HUES64 (cell line): ENCODE data around the gene HBP1.
"Not testable (repeated sequence)": the region's sequence is repeated elsewhere in the genome, so short reads cannot be mapped to it uniquely, and the experiment has no call there.

Source experiments
- H3K27ac ChIP-seq: 2 replicates; pipeline ENCODE4 v1.7.0; 2013; ENCODE audit warnings: low read depth, low read length, inconsistent platforms
- H3K27me3 ChIP-seq: 2 replicates; pipeline ENCODE4 v1.6.1; 2013; ENCODE audit warnings: mild to moderate bottlenecking, low read length; ENCODE audit not compliant: insufficient read depth
- H3K36me3 ChIP-seq: 2 replicates; pipeline ENCODE4 v1.6.1; 2013; ENCODE audit warnings: mild to moderate bottlenecking, low read length; ENCODE audit not compliant: insufficient read depth
- H3K4me1 ChIP-seq: 2 replicates; pipeline ENCODE4 v1.6.1; 2013; ENCODE audit warnings: mild to moderate bottlenecking, low read length, moderate library complexity; ENCODE audit not compliant: insufficient read depth
- H3K4me3 ChIP-seq: 2 replicates; pipeline ENCODE4 v1.5.1; 2013; ENCODE audit warnings: mild to moderate bottlenecking, low read length, moderate library complexity
- H3K9ac ChIP-seq: 2 replicates; pipeline ENCODE4 v1.6.1; 2013; ENCODE audit warnings: mild to moderate bottlenecking, low read depth, low read length
- H3K9me3 ChIP-seq: 2 replicates; pipeline ENCODE4 v1.6.1; 2013; ENCODE audit warnings: low read depth, low read length; ENCODE audit not compliant: insufficient read depth
- WGBS: fragments of 150-250, 120-280 bp; methylation state at CpG from one replicate; pipeline ENCODE4 v1.1.7; 2013; ENCODE audit warnings: missing lambda C conversion rate; 5-methylcytosine and 5-hydroxymethylcytosine counted together

Gene HBP1

DNA sequence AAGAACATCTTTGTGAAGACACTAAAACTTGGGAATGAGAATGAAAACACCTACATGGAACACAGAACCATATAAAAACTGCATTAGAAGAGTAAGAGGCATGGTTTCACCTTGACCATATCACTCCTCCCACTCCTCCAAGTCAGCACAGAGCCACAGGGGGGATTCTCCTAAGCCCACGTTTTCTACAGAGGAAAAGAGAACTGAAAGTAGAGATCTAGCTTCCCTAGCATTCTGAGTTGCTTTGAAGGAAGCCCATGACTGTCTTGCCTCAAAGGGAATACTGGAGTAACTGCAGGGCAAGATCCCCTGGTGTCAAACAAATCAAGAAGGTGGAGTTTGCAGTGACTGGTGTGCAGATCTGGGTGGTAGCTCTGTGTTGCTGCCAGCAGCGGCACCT is 43.9 kb downstream of the HBP1 start:
- Histone ChIP-seq H3K4me1 (no peaks in the 10 kb centered on the region), H3K4me3 (no peak overlapping the region), H3K36me3 (peaks cover 14% of the 10 kb centered on the region), H3K27me3 (no peaks in the 10 kb centered on the region), H3K27ac (no peak overlapping the region), H3K9ac (no peak overlapping the region), H3K9me3 (no peaks in the 10 kb centered on the region)
- WGBS, result 81% methylated on average over 2 of the region's 2 CpGs

DNA sequence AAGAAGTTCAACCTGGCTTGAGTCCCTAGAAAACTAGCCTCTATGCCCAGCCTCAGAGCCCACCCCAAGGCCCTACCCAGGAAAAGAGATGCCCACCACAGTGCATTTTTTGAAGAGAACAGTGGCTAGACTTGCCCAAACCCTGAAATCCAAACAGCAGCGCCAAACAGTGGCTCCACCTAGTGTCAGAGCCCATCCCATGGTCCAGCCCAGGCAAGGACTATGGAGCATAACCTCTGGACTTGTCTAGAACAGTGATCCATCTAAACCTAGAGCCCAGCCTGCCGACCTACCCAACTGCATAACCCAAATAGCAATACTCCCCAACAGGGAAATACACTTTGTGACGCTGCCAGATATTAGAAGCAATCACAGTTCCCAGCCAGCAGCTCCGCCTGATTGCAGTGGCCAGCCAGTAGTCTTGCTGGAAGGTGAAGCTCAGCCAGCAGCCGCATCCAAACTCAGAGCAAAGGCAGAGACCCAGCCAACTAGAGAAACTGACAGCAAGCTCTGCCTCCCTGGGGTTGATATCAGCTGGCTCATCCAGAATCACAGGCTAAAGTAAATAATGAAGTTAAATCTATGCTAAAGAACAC is 44.5 kb downstream of the HBP1 start:
- Histone ChIP-seq H3K4me3 (no peak overlapping the region), H3K9me3 (no peaks in the 10 kb centered on the region), H3K36me3 (peaks cover 14% of the 10 kb centered on the region), H3K4me1 (no peaks in the 10 kb centered on the region), H3K27ac (no peak overlapping the region), H3K27me3 (no peaks in the 10 kb centered on the region), H3K9ac (no peak overlapping the region)
- 94% methylated on average over 5 of the region's 5 CpGs for WGBS

DNA sequence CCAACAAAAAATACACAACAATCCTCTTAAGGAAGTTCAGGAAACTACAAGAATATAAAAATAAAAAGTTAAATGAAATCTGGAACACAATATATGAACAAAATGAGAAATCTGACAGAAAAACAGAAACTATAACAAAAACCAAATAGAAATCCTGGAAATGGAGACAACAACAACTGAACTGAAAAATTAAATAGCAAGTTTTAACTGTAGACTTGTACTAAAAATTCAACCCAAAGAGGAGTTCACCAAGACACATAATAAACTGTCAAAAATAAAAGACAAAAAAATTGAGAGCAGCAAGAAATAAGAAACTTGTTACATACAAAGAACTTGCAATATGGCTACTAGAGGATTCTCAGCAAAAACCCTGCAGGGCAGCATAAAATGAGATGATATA is 45.1 kb downstream of the HBP1 start:
- Histone ChIP-seq H3K4me3 (no peak overlapping the region), H3K36me3 (peaks cover 14% of the 10 kb centered on the region), H3K9ac (no peak overlapping the region), H3K27me3 (no peaks in the 10 kb centered on the region), H3K9me3 (no peaks in the 10 kb centered on the region), H3K27ac (no peak overlapping the region), H3K4me1 (no peaks in the 10 kb centered on the region)

DNA sequence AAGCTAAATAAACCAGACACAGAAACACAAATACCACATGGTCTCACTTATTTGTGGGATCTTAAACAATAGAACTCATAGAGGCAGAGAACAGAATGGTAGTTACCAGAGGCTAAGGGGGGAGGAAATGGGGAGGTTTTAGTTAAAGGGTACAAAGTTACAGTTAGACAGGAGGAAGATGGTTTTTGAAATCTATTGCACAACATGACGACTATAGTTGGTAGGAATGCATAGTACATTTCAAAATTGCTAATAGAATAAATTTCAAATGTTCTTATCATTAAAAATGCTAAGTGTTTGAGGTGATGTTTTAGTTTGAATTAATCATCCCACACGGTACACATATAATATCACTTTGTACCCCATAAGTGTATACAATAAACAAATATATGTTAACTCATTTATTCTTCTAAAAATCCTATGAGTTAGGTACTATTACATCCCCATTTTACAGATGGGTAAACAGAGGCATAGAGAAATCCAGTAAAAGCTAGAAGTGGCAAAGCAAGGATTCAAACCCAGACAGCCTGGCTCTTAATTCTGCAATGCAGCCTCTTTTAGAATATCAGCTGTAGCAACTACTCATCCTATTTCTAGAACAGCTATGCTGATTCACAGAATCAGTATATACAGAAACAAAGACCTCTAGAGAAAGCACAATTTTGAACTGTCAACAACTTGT is 50.9 kb downstream of the HBP1 start:
- no peak overlapping the region for H3K9ac ChIP-seq
- H3K9me3 ChIP-seq, result no peaks in the 10 kb centered on the region
- no peaks in the 10 kb centered on the region for H3K4me1 ChIP-seq
- WGBS, result no CpG with 5 or more reads among the region's 2 CpGs
- no peaks in the 10 kb centered on the region for H3K27me3 ChIP-seq
- no peak overlapping the region for H3K4me3 ChIP-seq
- no peak overlapping the region for H3K27ac ChIP-seq
- no peaks in the 10 kb centered on the region for H3K36me3 ChIP-seq

DNA sequence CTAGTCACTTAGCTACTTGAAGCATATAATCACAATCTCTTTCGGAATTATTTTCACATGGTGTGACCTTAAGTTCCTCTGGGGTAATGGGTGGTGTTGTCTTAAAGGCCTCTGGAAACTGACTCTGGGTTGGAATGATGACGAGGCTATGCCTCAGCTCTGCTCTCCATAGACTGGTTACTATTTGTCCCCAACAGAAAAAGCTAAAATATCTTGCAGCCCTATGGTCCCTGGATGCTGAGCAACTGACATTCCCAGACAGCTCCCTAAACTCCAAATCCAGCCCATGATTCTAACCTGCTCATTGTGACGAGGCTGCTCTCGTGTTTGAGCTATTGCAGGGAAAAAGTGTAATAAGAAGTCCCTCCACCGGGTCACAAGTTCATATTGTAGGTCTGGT is 51.6 kb downstream of the HBP1 start:
- Histone ChIP-seq H3K36me3 (no peaks in the 10 kb centered on the region), H3K9ac (no peak overlapping the region), H3K4me3 (no peak overlapping the region), H3K27ac (no peak overlapping the region), H3K27me3 (no peaks in the 10 kb centered on the region), H3K9me3 (no peaks in the 10 kb centered on the region), H3K4me1 (no peaks in the 10 kb centered on the region)
- WGBS, result 95% methylated on average over 5 of the region's 5 CpGs

DNA sequence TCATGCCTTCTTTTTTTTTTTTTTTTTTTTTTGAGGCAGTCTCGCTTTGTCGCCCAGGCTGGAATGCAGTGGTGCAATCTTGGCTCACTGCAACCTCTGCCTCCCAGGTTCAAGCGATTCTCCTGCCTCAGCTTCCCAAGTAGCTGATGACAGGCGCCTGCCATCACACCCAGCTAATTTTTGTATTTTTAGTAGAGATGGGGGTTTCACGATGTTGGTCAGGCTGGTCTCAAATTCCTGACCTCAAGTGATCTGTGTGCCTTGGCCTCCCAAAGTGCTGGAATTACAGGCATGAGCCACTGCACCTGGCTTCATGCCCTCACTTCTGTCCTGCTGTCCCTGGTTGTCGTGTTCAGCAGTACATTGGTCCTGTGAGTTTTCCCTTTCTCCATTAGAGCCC is 52.0 kb downstream of the HBP1 start:
- not testable (repeated sequence) for H3K27ac ChIP-seq, H3K4me1 ChIP-seq, H3K4me3 ChIP-seq, H3K27me3 ChIP-seq, H3K9me3 ChIP-seq, H3K9ac ChIP-seq, H3K36me3 ChIP-seq
- WGBS, result 94% methylated on average over 6 of the region's 6 CpGs

DNA sequence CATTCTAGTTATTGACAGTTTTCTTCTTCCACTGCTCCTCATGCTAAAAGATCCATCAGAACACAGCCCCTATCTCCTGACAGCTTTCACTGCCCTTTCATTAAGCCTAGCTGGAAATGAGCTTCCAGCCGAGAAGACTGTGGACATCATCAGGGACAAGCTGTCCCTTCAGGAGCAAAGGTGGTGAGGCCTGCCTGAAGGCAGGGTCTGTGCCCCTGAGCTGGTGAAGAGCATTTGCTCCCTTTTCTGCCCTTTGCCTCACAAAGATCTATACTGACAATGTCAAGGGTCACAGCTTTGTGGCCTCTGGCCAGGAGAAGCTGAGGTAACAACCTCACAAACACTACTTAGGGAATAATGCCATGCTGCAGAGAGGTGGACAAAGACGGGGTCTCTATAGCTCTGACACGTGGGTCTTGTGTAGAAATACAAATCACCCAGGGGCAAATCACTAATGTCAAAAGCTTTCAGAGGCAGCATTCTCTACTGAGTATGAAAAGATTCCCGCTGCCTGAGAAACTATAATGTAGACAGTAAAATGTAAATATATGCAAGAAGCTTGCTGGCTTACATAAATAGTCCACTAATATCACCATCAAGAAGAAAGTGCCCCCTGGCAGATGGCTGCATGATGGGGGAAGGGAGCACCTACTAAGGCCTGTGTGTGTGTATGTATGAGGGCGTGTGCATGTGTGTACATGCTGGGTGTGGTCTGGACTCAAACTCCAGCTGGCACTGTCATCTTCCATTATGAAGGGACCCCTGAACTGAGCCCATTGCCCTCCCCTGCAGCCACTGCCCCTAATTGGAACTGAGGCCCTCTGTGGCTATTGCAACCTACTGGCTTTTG is 55.8 kb downstream of the HBP1 start:
- Histone ChIP-seq H3K9ac (no peak overlapping the region), H3K27me3 (no peaks in the 10 kb centered on the region), H3K27ac (no peak overlapping the region), H3K4me3 (no peak overlapping the region), H3K4me1 (no peaks in the 10 kb centered on the region), H3K9me3 (no peaks in the 10 kb centered on the region), H3K36me3 (0 out of 2 replicates have a peak, but pooled peaks cover 3% of the 10 kb centered on the region)
- 91% methylated on average over 4 of the region's 5 CpGs for WGBS

DNA sequence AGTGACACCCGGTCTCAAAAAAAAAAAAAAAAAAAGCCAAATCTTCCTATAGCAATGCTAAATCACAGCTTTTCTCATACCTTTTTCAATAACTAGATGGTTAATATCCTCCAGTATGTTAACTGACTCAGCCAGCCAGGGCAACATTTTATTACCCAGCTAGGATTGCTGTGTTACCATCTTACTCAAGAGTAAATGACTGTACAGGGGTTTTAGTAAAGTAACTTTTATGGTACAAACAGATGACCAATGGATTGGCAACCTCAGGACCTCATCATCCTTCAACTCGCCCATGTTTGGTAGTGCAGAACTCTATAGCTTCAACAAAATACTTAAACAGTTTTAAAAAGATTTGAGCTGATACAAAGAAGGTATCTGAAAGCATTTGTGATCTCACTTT is 59.5 kb downstream of the HBP1 start:
- no peak overlapping the region for H3K9ac ChIP-seq
- peaks cover 5% of the 10 kb centered on the region for H3K4me1 ChIP-seq
- no peak overlapping the region for H3K27ac ChIP-seq

DNA sequence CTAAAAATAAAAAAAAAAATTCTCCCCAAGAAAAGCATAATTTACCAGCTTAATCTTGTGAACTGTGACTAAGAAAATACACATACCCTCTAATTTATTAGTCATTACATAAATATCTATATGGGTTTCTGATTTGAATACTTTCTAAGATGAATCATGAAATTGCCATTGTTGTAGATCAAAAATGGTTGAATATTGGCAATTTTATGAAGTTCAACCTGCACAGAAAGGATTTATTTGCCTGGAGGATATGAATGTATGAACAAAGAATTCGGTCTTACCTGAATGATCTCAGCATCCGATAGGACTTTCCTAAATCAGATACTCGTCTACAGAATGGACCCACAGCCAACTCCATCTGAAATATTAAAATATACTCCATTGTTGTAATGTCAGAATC is 61.5 kb downstream of the HBP1 start:
- 0 out of 2 replicates have a peak, but pooled peaks cover 3% of the 10 kb centered on the region for H3K36me3 ChIP-seq
- H3K4me3 ChIP-seq, result no peak overlapping the region
- H3K27me3 ChIP-seq, result no peaks in the 10 kb centered on the region
- peaks cover 20% of the 10 kb centered on the region for H3K4me1 ChIP-seq
- no peak overlapping the region for H3K27ac ChIP-seq
- H3K9ac ChIP-seq, result no peak overlapping the region
- no peaks in the 10 kb centered on the region for H3K9me3 ChIP-seq
- 91% methylated on average over 2 of the region's 3 CpGs for WGBS

More for the DNA sequence above, 59.5 kb downstream of the HBP1 start:
- H3K4me3 ChIP-seq, result no peak overlapping the region
- H3K9me3 ChIP-seq, result no peaks in the 10 kb centered on the region
- WGBS, result 91% methylated on average over 2 of the region's 2 CpGs
- H3K36me3 ChIP-seq, result 0 out of 2 replicates have a peak, but pooled peaks cover 3% of the 10 kb centered on the region
- no peaks in the 10 kb centered on the region for H3K27me3 ChIP-seq

DNA sequence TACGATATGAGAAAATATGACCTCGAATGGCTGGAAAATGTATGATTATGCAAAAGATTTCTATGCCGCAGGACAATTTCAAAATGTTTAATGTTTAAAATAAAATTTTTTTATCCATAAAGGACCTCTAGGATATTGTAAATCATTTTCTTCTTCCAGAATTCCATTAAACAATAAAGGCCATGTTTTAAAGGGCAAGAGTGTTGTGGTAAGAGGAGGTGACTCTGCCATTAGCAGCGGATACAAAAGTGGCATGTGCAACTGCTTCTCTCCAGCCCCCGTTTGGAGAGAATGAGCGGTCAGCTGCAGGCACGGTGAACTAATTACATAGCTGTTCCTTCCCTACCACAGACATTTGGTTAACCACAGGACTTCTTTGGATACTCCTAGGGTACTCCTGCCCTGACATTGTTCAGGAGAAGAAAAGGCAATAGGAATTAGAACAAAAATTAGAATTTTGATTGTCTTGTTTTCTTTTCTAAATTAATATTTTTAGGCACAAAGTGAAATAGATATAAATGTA is 63.8 kb downstream of the HBP1 start:
- Histone ChIP-seq H3K4me1 (peaks cover 20% of the 10 kb centered on the region), H3K36me3 (no peaks in the 10 kb centered on the region), H3K27me3 (no peaks in the 10 kb centered on the region), H3K4me3 (no peak overlapping the region), H3K9ac (no peak overlapping the region), H3K27ac (no peak overlapping the region), H3K9me3 (no peaks in the 10 kb centered on the region)
- 92% methylated on average over 7 of the region's 7 CpGs for WGBS

DNA sequence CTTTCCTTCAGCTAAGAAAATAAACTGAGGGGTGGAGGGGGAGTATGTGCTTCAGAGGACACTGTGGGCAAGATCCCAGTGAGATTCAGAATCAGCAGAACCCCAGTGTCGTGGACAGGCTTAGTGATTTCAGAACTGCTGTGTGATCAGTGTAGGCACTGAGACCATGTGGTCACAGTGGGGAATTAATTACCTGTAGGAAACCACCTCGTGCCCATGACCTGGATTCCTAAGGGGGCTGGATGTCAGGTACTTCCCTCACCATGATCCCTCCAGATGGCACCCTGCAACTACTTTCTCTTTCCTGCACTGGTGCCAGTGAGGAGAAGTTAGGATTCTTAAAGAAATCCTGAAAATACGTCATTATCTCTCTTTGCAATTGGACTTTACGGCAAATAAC is 64.4 kb downstream of the HBP1 start:
- Histone ChIP-seq H3K27me3 (no peaks in the 10 kb centered on the region), H3K36me3 (no peaks in the 10 kb centered on the region), H3K27ac (no peak overlapping the region), H3K4me1 (peaks cover 20% of the 10 kb centered on the region), H3K9me3 (no peaks in the 10 kb centered on the region), H3K4me3 (no peak overlapping the region), H3K9ac (no peak overlapping the region)
- WGBS, result 81% methylated on average over 4 of the region's 4 CpGs
